DOHH2 (cell line): ENCODE results near the gene SLC9A9.

Source experiments
- H3F3A ChIP-seq: fragments of 200-600 bp; sonication (generic), shearing (Covaris generic); 2 replicates; pipeline ENCODE4 v1.6.0; 2016; ENCODE audit warnings: antibody characterized with exemption, mild to moderate bottlenecking; ENCODE audit not compliant: control insufficient read depth, insufficient read depth
- H3K27ac ChIP-seq: fragments of 200-600 bp; sonication (generic); 2 replicates; pipeline ENCODE4 v1.5.1; 2014; ENCODE audit warnings: low read depth, mild to moderate bottlenecking, low read length, moderate library complexity
- H3K27me3 ChIP-seq: fragments of 200-600 bp; sonication (generic); 2 replicates; pipeline ENCODE4 v1.6.1; 2014; ENCODE audit warnings: mild to moderate bottlenecking, low read length, mixed read lengths; ENCODE audit not compliant: control insufficient read depth
- H3K36me3 ChIP-seq: fragments of 200-600 bp; sonication (generic); 2 replicates; pipeline ENCODE4 v1.6.1; 2014; ENCODE audit warnings: mild to moderate bottlenecking, low read length, moderate library complexity, mixed read lengths; ENCODE audit not compliant: control insufficient read depth
- H3K4me1 ChIP-seq: fragments of 200-600 bp; sonication (generic); 2 replicates; pipeline ENCODE4 v1.6.1; 2014; ENCODE audit warnings: mild to moderate bottlenecking, low read length, mixed read lengths; ENCODE audit not compliant: control insufficient read depth
- H3K4me2 ChIP-seq: fragments of 200-600 bp; sonication (generic); 2 replicates; pipeline ENCODE4 v1.6.0; 2014; ENCODE audit warnings: mild to moderate bottlenecking, low read length, moderate library complexity
- H3K4me3 ChIP-seq: fragments of 200-600 bp; sonication (generic); 2 replicates; pipeline ENCODE4 v1.5.1; 2014; ENCODE audit warnings: mild to moderate bottlenecking, low read length, mixed read lengths
- H3K79me2 ChIP-seq: fragments of 200-600 bp; sonication (generic); 2 replicates; pipeline ENCODE4 v1.6.1; 2014; ENCODE audit warnings: mild to moderate bottlenecking, low read length, mixed read lengths; ENCODE audit not compliant: control insufficient read depth
- H3K9me2 ChIP-seq: fragments of 200-600 bp; sonication (generic); replicated peaks from 2 replicates; pipeline ENCODE4 v1.6.1; 2014; ENCODE audit warnings: mild to moderate bottlenecking, low read length, mixed read lengths; ENCODE audit not compliant: control insufficient read depth
- H3K9me3 ChIP-seq: fragments of 200-600 bp; sonication (generic); 2 replicates; pipeline ENCODE4 v1.6.1; 2014; ENCODE audit warnings: antibody characterized with exemption, low read length, mixed read lengths; ENCODE audit not compliant: control insufficient read depth, insufficient read depth
- H4K20me1 ChIP-seq: fragments of 200-600 bp; sonication (generic); 2 replicates; pipeline ENCODE4 v1.6.0; 2014; ENCODE audit warnings: low read depth, mild to moderate bottlenecking, antibody characterized with exemption, low read length, moderate library complexity; ENCODE audit not compliant: control insufficient read depth, insufficient read depth
- CTCF ChIP-seq: fragments of 200-600 bp; sonication (generic); IDR thresholded peaks from one replicate; pipeline ENCODE4 v1.5.1; 2014; ENCODE audit warnings: antibody characterized with exemption, mild to moderate bottlenecking, low read depth, low read length; ENCODE audit not compliant: poor library complexity, severe bottlenecking
- EZH2phosphoT487 ChIP-seq: fragments of 200-600 bp; sonication (generic); IDR thresholded peaks from 2 replicates; pipeline ENCODE4 v1.6.1; 2017; ENCODE audit warnings: borderline replicate concordance, mild to moderate bottlenecking, antibody characterized with exemption, low read length, moderate library complexity, mixed read lengths

The SLC9A9 gene

GRCh38 chr3:143226678-143227291, 621.5 kb downstream of the SLC9A9 start:
- H3F3A ChIP-seq = no peaks in the 10 kb centered on the region
- no peaks in the 10 kb centered on the region for H3K9me3 ChIP-seq
- no peak overlapping the region for H3K4me2 ChIP-seq
- no peak overlapping the region for H3K4me3 ChIP-seq
- H4K20me1 ChIP-seq = no peaks in the 10 kb centered on the region
- H3K27ac ChIP-seq = no peak overlapping the region
- H3K36me3 ChIP-seq = no peaks in the 10 kb centered on the region
- H3K27me3 ChIP-seq = no peaks in the 10 kb centered on the region
- H3K9me2 ChIP-seq = no peaks in the 10 kb centered on the region
- H3K4me1 ChIP-seq = peaks cover 9% of the 10 kb centered on the region
- no peaks in the 10 kb centered on the region for H3K79me2 ChIP-seq
- TF ChIP-seq EZH2phosphoT487 = no peak
- TF ChIP-seq CTCF = no peak

- H3K27ac ChIP-seq = no peak overlapping the region
- H3K9me3 ChIP-seq = no peaks in the 10 kb centered on the region
- H4K20me1 ChIP-seq = no peaks in the 10 kb centered on the region
- no peaks in the 10 kb centered on the region for H3K79me2 ChIP-seq
- no peak overlapping the region for H3K4me3 ChIP-seq
- no peak for TF ChIP-seq EZH2phosphoT487
- no peak for TF ChIP-seq CTCF
- no peaks in the 10 kb centered on the region for H3K9me2 ChIP-seq
- no peak overlapping the region for H3K4me2 ChIP-seq
- no peaks in the 10 kb centered on the region for H3K36me3 ChIP-seq
- peaks cover 29% of the 10 kb centered on the region for H3K4me1 ChIP-seq
- H3K27me3 ChIP-seq = no peaks in the 10 kb centered on the region
- peaks cover 16% of the 10 kb centered on the region for H3F3A ChIP-seq
Observed at GRCh38 chr3:143224716-143225115, 623.6 kb downstream of the SLC9A9 start.

- Histone ChIP-seq H3K4me1 (peaks cover 47% of the 10 kb centered on the region), H3F3A (peaks cover 24% of the 10 kb centered on the region), H3K27ac (no peak overlapping the region), H3K4me2 (no peak overlapping the region), H3K36me3 (no peaks in the 10 kb centered on the region), H4K20me1 (no peaks in the 10 kb centered on the region), H3K9me3 (no peaks in the 10 kb centered on the region), H3K9me2 (no peaks in the 10 kb centered on the region), H3K79me2 (no peaks in the 10 kb centered on the region), H3K4me3 (no peak overlapping the region), H3K27me3 (no peaks in the 10 kb centered on the region)
- TF ChIP-seq EZH2phosphoT487 (no peak), CTCF (no peak)
Observed at GRCh38 chr3:143222981-143223380, 625.3 kb downstream of the SLC9A9 start.
